ENCODE results near the gene TMEM151B.

- no peak for TF ChIP-seq EZH2 (IDR thresholded peaks at IDR 0.05)
- TF ChIP-seq CTCF (IDR thresholded peaks at IDR 0.05): no peak
- no peak for TF ChIP-seq EZH2phosphoT487 (IDR thresholded peaks at IDR 0.05)
These were observed 59.6 kb downstream of the TMEM151B start for GRCh38 chr6:44329858-44330257.
